Progenitor cell of endocrine pancreas (in vitro differentiated cells): ENCODE measurements around the gene MEA1. TPM values are rescaled to one million over a fixed set of nuclear protein-coding genes. Genes with fewer than 3 reads are reported as not detected.

Experiments
- DNase-seq: peaks from one replicate; pipeline ENCODE4 v3.0.0; 2021; ENCODE audit warnings: low spot score; ENCODE audit not compliant: unreplicated experiment
- H3K27ac Mint-ChIP-seq: 2 replicates; pipeline ENCODE4 v1.8.0; 2021; ENCODE audit warnings: mild to moderate bottlenecking, moderate library complexity, mixed read lengths
- H3K27me3 Mint-ChIP-seq: 2 replicates; pipeline ENCODE4 v1.8.0; 2021; ENCODE audit warnings: mixed read lengths
- H3K36me3 Mint-ChIP-seq: 2 replicates; pipeline ENCODE4 v1.8.0; 2022; ENCODE audit warnings: mixed read lengths; ENCODE audit not compliant: insufficient read depth
- H3K4me1 Mint-ChIP-seq: 2 replicates; pipeline ENCODE4 v1.8.0; 2021; ENCODE audit warnings: low read depth, mixed read lengths
- H3K4me3 Mint-ChIP-seq: 2 replicates; pipeline ENCODE4 v1.8.0; 2021; ENCODE audit warnings: low read depth, mild to moderate bottlenecking, moderate library complexity, mixed read lengths
- H3K9me3 Mint-ChIP-seq: 2 replicates; pipeline ENCODE4 v1.8.0; 2021; ENCODE audit warnings: low read depth, mixed read lengths
- total RNA-seq: library from RNA; stranded (reverse); gene quantifications from 2 replicates; pipeline ENCODE4 v1.2.1, GENCODE V29; 2021
- TF ChIP-seq, protein P1 (sequence below): fragments of 200-600 bp; sonication (generic); IDR thresholded peaks from one replicate; pipeline ENCODE4 v1.5.0; 2021; ENCODE audit warnings: antibody characterized with exemption, mild to moderate bottlenecking; ENCODE audit not compliant: unreplicated experiment

The MEA1 gene
- total RNA-seq, 1 donor from 2014 or later: 68.4 TPM

DNA sequence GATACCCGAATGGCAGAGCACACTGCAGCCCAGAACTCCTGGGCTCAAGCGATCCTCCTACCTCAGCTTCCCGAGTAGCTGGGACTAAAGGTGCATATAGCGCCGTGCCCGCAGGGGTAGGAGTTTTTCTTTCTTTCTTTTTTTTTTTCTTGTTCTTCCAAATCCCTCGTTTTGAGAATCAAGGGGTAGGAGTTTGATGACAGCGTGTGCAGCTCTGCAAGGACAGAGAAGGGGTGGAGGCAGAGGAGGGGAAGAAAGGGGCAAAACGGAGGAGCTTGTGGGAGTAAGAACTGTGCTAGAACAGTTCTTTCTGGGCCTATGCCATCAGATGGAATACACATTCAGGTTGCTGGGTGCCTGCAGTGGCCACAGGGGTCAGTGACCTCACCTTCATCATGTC, 23.0 kb upstream of the MEA1 start:
- no peaks in the 10 kb centered on the region for H3K9me3 Mint-ChIP-seq
- H3K4me1 Mint-ChIP-seq: no peaks in the 10 kb centered on the region
- H3K4me3 Mint-ChIP-seq: no peak overlapping the region
- no peak for DNase-seq
- no peaks in the 10 kb centered on the region for H3K27me3 Mint-ChIP-seq
- H3K27ac Mint-ChIP-seq: no peak overlapping the region
- TF ChIP-seq, protein P1, sequence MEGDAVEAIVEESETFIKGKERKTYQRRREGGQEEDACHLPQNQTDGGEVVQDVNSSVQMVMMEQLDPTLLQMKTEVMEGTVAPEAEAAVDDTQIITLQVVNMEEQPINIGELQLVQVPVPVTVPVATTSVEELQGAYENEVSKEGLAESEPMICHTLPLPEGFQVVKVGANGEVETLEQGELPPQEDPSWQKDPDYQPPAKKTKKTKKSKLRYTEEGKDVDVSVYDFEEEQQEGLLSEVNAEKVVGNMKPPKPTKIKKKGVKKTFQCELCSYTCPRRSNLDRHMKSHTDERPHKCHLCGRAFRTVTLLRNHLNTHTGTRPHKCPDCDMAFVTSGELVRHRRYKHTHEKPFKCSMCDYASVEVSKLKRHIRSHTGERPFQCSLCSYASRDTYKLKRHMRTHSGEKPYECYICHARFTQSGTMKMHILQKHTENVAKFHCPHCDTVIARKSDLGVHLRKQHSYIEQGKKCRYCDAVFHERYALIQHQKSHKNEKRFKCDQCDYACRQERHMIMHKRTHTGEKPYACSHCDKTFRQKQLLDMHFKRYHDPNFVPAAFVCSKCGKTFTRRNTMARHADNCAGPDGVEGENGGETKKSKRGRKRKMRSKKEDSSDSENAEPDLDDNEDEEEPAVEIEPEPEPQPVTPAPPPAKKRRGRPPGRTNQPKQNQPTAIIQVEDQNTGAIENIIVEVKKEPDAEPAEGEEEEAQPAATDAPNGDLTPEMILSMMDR: no peak
- H3K36me3 Mint-ChIP-seq: peaks cover 21% of the 10 kb centered on the region

DNA sequence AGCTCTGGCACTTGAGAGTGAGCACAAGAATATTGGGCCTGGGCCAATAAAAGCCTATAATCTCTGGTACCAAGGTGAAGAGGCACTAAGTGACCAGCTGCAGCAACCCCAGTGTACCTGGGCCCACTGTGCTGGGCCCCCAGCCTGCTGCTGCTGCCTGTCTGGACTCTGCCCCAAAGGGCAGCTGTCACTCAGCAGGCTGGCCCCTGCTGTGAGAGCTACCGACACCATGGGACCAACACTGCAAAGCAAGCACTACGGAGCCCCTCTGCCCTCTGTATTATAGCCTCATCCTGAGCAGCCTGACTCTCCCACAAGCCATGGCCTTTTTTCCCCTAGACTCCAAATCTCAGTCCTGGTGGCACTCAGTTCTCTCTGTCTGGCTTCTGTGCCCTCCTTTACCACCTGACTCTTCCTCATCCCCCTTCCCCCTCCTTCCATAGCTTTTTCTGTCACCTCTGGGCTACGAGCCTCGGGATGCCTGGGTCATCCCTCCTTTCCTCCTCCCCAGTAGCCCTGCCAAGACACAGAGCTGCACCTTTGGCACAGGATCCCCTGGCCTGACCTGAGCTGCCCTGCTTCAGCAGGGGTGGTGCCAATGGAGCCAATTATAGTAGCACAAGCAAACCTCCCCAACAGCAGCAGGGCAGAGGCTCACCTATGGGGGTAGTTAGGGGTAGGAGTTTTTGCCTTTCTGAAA, 21.9 kb upstream of the MEA1 start:
- no peaks in the 10 kb centered on the region for H3K9me3 Mint-ChIP-seq
- peaks cover 26% of the 10 kb centered on the region for H3K36me3 Mint-ChIP-seq
- no peak for DNase-seq
- H3K27ac Mint-ChIP-seq: no peak overlapping the region
- H3K27me3 Mint-ChIP-seq: no peaks in the 10 kb centered on the region
- TF ChIP-seq, protein P1: no peak
- no peak overlapping the region for H3K4me3 Mint-ChIP-seq
- no peaks in the 10 kb centered on the region for H3K4me1 Mint-ChIP-seq

DNA sequence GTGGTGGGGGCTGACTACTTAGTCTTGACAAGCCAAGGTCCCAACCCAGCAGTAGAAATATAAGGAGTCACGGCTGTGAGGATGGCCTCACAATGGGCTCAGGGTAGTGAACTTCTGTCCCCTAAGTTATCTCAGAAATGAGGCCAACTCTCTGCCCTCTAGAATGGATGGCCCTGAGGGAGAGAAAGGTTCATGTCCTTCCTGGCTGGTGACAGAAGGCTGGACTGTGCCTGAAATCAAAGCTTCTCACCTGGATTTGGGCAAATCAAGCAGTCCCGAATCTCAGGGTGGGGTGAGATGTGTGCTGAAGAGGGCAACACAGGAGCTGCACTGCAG, 20.4 kb upstream of the MEA1 start:
- Mint-ChIP-seq H3K36me3 (peaks cover 26% of the 10 kb centered on the region), H3K27ac (no peak overlapping the region), H3K4me1 (no peaks in the 10 kb centered on the region), H3K4me3 (no peak overlapping the region), H3K27me3 (no peaks in the 10 kb centered on the region), H3K9me3 (no peaks in the 10 kb centered on the region)
- DNase-seq: no peak
- TF ChIP-seq, protein P1: no peak

DNA sequence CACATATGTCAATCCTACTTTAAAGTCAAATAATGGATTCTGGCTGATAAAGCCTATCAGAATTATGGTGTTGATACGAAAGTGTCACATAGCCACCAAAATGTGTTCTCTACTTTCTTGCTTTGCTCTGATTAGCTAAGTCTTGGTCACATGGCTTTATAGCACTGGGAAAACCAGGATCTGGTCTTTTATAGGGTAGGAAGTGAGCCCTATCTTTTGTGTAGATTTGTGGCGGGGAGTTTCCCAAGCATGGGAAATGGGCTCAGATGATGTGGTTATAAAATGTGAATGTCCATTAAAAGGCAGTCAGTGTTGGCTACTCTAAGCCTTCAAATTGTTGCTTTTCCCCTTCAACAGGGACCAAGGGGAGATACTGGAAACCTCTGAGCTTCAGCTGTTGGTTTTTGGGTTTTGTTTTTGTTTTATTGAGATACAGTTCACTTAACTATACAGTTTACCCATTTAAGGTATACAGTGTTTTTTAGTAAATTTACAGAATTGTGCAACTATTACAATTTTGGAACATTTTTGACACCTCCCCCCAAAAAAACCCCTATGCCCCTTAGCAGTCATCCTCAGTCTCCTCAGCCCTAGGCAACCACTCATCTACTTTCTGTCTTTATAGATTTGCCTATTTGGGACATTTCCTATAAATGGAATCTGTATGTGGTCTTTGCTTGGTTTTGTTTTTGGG, 19.9 kb upstream of the MEA1 start:
- H3K27ac Mint-ChIP-seq: no peak overlapping the region

DNA sequence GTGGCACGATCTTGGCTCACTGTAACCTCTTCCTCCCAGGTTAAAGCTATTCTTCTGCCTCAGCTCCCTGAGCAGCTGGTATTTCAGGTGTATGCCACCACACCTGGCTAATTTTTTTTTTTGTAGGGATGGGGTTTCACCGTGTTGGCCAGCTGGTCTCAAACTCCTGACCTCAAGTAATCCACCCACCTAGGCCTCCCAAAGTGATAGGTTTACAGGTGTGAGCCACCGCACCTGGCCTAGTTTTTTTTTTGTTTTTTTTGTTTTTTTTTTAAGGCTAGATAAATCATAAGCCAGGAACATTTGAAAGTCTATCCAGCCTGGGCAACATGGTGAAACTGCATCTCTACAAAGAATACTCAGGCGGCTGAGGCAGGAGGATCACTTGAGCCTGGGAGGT, 18.6 kb upstream of the MEA1 start:
- Mint-ChIP-seq H3K9me3 (no peaks in the 10 kb centered on the region), H3K27me3 (no peaks in the 10 kb centered on the region), H3K4me1 (no peaks in the 10 kb centered on the region), H3K36me3 (peaks cover 22% of the 10 kb centered on the region), H3K27ac (no peak overlapping the region), H3K4me3 (no peak overlapping the region)
- DNase-seq: no peak
- TF ChIP-seq, protein P1: no peak

More for the DNA sequence above, 19.9 kb upstream of the MEA1 start:
- Mint-ChIP-seq H3K4me3 (no peak overlapping the region), H3K36me3 (peaks cover 26% of the 10 kb centered on the region), H3K27me3 (no peaks in the 10 kb centered on the region), H3K4me1 (no peaks in the 10 kb centered on the region), H3K9me3 (no peaks in the 10 kb centered on the region)
- TF ChIP-seq, protein P1: no peak
- DNase-seq: no peak
